ENCODE measurements around the gene CD34. TPM values are rescaled to one million over a fixed set of nuclear protein-coding genes. Genes with fewer than 3 reads are reported as not detected.
"Not testable (repeated sequence)": the region's sequence is repeated elsewhere in the genome, so short reads cannot be mapped to it uniquely, and the experiment has no call there.

Gene CD34
- total RNA-seq, 1 experiment from 2014 or later: 0.06 TPM

DNA sequence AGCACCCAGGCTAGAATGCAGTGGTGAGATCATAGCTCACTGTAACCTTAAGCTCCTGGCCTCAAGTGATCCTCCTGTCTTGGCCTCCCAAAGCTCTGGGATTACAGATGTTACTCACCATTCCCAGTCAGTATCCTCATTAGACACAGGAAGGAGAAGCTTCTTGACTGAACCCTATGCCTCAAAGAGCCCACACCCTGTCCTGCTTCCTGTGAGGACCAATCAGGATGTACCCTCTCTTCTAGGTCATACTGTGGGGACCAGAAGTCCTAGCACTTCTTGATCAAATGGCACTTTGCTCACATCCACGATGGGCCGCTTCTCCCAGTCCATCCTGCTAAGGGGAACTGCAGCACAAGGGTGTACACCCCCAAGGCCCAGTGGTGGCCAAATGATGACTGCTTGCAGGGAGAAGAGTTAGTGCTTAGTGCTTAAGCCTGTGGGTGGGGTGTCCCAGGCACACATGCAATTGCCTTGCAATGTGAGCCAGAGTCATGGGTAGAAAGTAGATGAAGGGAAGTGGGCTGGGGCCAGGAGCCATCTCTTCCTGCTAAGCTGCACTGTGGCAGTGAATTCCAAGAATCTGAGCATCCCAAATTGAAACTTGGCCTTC is 9.8 kb downstream of the CD34 start:
- no peak for DNase-seq (ENCODE audit: low spot score)

DNA sequence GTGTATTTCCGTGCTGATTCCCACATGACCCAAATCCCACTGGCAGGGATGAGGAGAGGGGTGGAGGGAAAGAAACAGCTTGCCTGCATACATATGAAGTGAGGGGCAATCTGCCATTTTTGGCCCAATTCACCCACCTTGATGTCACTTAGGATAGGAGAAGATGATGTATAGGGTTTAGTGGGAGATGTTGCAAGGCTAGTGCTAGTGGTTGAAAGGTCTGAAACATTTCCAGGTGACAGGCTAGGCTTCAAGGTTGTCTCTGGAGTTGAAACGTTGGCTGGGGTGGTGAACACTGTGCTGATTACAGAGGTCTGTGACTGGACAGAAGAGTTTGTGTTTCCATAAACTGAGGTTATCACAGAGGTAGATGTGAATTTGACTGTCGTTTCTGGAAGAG is 12.1 kb downstream of the CD34 start:
- no peak for DNase-seq (ENCODE audit: low spot score)

DNA sequence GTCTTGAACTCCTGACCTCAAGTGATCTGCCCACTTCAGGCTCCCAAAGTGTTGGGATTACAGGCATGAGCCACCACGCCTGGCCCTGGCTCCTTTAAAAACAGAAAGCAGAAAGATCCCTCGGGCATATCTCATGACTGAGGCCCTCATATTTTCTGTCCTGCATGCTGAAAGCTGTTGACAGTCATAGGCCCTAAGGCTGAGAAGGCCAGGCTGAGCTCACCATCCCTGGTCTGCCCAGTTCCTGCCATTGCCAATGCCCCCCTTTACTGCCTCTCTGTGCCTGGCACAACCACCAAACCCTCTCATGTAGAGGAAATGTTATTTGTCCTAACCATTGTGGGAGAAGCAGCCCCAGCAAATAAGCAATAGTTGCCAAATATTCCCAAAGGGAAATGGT is 12.7 kb downstream of the CD34 start:
- DNase-seq (ENCODE audit: low spot score): no peak

DNA sequence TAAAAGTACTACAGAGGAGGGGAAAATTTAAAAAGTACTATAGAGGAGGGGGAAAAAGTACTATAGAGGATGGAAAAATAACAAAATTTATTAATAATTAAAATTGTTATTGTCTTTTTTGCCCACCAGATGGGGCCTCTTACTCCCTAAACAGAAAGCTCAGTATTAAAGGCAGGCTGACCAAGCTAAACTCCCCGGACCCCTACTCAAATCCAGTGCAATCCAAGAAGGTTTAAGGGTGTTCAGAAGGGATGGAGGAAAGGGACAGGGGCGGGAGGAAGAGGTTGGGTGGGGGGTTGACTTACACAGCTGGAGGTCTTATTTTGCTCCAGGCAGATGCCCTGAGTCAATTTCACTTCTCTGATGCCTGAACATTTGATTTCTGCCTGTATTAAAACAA is 13.7 kb downstream of the CD34 start:
- no peak for DNase-seq (ENCODE audit: low spot score)

DNA sequence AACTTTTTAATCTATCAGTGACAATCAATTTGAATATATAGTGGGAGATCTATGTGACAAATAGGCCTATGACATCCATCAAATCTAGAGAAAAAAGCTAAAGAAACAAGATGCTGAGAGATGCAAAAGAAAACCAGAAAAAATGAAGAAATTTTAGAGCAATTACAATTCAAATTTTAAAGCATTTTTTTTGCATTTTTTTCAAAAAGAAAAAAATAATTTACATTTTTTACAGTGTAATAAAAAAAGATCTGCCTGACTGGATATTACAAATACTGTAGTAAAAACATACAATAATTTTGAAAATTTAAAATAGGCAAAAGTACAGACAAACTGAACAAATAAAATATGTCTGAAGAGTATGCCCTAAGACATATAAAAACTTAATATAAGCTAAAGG is 14.4 kb downstream of the CD34 start:
- DNase-seq (ENCODE audit: low spot score): no peak

DNA sequence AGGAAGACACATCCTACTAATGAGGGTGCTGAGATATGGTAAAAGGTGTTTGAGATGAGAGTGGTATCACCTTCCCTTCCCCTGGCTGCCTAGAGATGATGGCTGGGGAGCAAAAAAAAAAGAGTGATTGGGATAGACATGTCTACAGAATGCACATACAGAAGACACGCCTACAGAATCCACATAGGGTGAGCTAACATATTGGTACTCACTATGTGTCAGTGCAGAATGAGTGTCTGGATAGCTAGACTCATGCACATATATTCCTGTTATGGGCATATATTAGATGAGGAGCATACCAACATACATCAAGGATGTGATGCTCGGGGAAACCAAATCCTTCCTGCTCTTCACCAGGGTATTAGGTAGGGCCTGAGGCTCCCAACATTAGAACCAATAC is 16.2 kb downstream of the CD34 start:
- no peak for DNase-seq (ENCODE audit: low spot score)

DNA sequence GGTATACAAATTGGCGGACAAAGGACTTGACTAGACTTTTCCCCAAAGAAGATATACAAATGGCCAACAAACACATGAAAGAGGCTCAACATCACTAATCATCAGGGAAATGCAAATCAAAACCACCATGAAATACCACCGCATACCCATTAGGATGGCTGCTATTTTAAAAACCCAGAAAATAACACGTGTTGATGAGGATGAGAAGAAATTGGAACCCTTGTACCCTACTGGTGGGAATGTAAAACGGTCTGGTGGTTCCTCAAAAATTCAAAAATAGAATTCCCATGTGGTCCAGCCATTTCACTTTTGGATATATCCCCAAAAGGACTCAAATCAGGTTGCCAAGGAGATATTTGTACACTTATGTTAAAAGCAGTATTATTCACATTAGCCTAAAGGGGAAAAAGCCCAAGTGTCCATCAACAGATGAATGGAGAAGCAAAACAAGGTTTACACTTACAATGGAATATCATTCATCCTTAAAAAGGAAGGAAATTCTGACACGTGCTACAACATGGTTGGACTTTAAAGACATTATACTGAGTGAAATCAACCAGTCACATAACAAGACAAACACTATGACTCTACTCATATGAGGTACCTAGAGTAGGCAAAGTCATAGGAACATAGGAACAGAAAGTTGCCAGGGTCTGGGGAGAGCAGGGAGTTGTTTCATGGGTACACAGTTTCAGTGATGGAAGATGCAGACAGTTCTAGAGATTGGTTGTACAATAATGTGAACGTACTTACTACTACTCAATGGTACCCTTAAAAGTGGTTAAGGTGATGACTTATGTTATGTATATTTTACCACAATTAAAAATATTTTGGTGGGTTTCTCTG is 17.0 kb downstream of the CD34 start:
- no peak for DNase-seq (ENCODE audit: low spot score)

DNA sequence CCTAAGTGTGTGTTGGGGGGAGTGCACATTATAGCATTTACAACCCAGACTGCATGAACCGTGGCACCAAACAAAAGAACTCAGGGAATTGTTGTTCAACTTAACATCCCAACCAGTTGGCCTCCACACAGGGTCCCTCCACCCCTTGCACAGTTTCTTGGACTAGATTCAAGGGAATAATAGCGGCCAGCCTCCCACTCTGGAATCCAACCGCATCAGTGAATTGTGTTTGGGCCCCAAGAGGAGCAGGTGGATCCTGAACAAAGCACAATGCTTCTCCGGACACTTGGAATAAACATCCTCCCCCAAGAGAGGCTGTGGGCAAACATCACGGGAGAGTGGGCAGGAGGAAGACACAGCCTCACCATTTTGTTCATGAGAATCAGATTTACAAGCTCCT is 18.2 kb downstream of the CD34 start:
- no peak for DNase-seq (ENCODE audit: low spot score)

DNA sequence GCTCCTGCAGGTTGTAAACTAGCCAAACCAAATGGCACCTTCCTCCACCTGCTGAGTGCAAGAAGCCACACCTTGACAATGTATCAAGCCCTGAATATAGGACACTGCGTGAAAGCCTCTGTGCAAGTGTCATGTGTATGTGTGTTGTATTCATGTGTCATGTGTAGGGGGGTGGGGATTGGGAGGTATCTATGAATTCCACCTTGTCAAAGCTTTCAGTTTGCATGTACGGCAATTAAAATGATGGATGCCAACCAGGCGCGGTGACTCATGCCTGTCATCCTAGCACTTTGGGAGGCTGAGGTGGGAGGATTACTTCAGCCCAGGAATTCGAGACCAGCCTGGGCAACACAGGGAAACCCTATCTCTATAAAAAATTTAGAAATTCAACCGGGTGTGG is 19.8 kb downstream of the CD34 start:
- no peak for DNase-seq (ENCODE audit: low spot score)

DNA sequence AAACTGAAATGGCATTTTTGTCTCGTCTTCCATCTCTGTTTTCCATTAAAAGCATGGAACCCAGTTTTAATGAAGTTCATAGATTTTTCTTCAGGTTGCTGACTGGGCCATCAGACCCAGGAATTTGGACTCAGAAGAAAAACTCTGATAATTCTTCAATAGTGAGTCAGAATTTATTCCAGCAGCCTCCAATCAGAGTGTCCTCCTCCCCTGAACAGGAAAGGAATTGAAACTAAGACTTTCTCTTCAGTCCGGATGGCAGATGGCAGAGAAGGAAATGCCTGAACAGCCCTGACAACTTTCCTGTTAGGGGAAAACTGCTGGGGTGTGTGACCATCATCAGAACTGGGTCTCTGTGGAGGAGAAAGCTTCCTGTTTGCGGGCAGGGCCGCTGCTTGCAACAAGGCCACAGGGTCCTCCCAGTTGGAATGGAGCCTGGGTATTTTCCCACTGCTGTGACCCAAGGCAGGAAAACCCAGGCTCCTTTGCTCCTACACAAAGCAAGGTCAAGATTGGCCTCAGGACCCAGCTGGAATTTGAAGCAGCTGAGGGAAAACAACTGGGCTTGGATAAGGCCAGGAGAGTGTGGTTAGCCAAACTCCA is 20.7 kb downstream of the CD34 start:
- peak; percentile 57 for DNase-seq (ENCODE audit: low spot score)

DNA sequence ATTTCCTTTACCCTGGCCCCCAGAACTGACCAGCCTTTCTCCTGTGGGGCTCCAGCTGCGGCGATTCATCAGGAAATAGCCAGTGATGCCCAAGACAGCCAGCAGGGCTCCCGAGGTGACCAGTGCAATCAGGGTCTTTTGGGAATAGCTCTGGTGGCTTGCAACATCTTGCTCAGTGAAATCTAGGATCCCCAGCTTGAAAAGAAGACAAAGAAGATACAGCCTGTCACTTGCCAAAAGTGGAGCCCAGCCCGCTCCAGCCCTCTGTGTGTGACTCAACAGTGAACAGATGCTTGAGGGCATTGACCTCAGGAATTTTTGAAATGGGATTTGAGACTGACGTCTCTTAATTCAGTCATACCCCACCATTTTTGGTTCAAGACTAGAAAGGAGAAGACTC is 22.3 kb downstream of the CD34 start:
- no peak for DNase-seq (ENCODE audit: low spot score)

DNA sequence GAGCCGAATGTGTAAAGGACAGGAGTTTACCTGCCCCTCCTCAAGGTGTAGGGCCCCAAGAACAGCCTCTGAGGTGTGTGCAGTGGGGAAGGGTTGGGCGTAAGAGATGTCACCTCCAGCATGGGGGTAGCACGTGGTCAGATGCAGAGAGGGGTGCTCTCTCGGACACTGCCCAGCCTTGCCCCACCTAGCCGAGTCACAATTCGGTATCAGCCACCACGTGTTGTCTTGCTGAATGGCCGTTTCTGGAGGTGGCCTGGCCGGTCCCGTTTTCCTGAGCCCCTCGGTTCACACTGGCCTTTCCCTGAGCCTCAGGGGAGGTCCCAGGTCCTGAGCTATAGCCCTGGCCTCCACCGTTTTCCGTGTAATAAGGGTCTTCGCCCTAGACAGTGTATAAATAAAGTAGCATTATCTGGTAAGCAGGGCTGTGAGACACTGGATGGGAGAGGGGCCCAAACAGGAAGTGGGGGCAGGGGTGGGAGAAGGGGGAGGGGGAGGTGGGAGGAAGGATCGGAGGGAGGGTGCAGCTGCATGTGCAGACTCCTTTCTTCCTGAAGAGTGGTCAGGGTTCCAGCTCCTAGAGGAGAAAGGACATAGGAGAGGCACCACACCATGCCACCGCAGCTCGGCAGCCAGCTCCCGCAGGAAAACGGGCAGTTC is 23.3 kb downstream of the CD34 start:
- DNase-seq (ENCODE audit: low spot score): no peak

DNA sequence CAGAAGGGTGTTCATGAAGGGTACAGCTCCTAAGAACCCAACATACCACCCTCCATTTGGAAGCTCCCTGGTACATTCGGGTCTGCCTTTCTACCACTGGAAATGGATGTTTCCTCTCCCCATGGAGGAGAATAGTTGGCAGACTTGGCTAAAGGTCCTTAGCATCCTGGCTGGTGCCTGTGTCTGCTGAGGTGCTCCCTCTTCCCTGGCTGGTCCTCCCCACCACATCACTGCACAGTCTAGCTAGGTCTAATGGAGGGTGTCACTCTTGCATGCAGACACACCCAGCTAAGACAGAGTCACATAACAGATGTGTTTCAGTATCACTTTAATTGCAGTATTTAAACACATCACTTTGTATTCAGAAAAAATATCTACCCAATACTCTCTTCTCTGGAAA is 24.7 kb downstream of the CD34 start:
- no peak for DNase-seq (ENCODE audit: low spot score)

DNA sequence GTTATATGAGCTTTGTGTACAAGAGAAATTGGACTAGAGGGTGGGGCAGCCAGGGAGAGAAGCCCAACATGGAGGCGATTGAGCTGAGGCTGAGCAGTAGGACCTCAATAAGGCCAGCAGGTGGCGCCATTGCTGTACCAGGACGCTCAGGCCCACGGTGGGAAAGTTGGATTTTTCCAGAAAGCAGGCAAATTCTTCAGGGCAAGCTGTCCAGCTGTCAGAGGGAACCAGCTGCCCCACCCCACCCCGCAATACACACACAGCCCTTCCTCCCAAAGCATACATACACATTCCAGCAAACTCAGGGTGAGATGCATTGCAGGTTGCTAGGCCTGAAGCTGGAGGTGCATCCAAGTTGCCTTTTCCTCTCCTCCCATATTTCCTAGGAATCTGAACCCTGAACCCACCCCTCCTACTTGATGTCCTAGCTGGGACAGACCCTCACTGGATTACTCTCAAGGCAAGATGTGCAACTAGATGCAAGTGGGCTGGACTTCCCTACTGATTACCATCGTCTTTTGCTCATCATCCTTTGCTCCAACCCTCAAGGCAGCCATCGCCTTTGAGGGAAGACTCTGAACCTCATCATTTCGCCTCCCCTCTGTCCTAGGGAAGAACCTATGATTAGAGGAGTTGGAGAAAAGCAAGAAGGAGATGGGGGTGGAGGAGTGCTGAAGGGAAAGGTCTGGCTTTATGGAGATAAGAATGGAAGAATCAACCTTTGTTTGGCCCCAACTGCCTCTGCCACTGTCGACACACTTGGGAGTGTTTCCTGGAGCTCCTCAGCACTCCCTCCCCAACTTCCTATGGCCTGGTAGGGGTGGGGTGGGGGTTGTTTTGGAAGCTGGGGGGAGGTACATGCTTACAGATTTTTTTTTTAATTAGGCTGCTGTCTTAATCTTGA is 25.5 kb downstream of the CD34 start:
- DNase-seq (ENCODE audit: low spot score): peak; percentile 86

DNA sequence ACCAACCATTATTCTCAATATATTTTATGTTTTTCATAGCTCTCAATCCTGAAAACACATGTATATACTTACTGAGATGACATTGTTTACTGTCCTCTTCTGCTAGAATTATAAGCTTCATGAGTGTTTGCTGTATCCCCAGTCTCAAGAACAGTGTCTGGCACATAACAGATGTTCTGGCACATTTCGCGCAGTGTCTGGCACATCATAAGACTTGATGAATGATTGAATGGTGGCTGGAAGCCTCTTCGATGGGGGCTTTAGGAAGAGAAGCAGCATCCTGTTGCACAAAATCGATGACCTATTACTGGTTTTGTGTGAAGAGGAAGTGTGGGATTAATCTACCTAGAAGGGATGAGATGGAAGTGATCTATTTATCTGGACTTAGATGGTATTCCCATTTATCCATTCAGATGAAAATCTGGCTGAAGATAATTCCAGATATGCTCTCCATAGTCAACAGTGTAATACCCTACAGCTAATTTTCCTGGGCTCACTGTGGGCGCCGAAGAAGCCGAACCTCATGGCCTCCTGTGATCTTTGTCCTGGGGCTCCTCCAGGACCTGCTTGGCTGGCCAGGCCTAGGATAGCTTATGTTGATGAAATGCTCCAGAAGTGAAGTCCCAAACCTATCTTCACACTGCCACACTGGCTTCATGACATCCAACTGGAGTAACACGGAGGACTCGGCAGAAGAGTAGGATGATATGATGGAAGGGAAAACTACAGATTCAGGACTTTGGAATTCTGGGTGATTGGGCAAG is 26.5 kb downstream of the CD34 start:
- DNase-seq (ENCODE audit: low spot score): no peak

DNA sequence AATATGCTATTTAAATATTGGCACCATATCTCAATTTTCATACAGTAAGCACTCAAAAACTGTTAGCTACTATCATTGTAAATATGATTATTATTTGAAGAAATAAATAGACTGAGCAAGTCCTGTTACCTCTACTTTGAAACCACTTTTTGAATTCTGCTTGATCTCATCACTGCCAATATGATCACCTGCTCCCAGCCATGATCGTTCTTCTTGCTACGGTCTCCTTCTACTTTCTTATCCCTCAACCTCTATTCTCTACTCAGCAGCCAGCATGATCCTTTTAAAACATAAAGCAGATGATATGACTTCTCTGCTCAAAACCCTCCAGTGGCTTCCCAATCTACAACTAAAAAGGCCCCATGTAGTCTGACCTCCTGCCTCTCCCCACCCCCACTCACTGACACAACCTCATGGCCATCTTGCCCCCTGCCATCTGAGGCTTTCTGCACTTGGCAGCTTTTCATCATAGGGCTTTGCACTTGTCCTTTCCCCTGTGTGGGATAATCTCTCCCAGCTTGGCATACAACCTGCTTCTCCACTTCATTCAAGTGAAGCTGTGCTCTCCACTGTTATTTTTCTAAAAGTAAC is 27.2 kb downstream of the CD34 start:
- DNase-seq (ENCODE audit: low spot score): no peak

DNA sequence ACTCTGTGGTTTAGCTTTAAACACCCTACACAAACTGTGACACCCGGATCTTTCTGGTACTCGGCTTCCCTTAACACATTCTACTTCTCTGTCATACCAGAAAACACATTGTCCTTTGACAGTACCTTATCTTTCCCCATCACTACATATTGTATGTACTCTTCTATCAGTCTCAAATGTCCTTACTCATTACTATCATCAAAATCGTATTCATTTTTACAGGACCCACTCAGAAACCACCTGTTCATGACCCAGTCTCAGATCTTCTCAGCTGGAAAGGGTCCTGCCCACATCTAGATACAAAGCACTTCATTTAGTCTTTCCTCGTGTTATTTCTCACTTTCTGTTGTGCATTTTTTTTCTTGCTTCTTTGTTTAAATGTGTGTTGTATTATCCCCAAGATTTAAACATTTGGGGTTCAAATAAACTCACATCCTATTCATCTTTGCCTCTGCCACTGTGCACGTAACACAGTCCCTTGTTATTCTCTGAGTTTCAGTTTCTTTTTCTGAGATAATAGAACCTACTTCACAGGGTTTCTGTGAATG is 27.7 kb downstream of the CD34 start:
- DNase-seq (ENCODE audit: low spot score): no peak

DNA sequence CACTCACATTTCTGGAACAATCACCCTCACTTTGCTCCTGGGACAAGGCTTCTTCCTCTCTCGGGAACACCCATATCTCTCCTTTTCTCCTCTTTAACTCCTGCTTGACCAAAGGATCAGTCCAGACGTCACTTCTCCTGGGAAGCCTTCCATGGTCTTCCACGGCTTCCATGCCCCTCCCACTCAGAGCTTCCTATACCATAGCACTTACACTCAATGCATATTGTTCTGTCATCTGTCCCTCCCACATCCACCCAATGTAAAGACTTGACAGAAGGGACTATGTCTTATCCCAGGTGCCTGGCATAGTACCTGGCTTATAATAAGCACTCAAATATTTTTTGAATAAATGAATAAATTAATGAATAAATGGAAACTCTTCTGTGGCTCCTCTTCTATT is 28.2 kb downstream of the CD34 start:
- no peak for DNase-seq (ENCODE audit: low spot score)

DNA sequence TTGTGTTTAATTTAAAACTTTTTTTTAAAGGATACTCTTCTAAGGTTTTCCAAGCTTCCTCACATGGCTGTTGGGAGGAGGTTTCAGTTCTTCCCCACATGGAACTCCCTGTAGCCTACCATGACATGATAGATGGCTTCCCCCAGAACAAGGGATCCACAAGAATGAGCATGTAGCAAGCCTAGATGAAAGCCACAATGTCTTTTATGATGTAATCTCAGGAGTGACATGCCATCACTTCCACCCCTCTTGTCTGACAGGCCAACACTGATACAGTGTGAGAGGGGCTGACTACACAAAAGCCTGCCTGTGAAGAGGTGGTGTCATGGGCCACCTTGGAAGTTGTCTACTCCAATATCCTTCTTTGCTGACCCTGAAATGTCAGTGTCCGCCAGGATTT is 32.0 kb downstream of the CD34 start:
- no peak for DNase-seq (ENCODE audit: low spot score)

DNA sequence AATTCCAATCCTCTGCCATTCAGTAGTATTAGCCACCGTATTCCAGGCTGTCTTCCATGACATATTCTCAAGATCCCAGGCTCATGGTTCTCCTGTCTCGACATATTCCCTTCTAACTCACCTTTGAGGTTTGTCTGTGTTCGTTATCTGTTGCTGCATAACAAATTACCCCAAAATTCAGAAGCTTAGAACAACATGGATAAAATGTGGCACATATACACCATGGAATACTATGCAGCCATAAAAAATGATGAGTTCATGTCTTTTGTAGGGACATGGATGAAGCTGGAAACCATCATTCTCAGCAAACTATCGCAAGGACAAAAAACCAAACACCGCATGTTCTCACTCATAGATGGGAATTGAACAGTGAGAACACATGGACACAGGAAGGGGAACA is 33.0 kb downstream of the CD34 start:
- DNase-seq (ENCODE audit: low spot score): not testable (repeated sequence)
